Skeletal muscle tissue (tissue), 4 donors: ENCODE results near the gene CWH43. TPM values are rescaled to one million over a fixed set of nuclear protein-coding genes. Genes with fewer than 3 reads are reported as not detected.

Source experiments
- H3K27ac ChIP-seq: one replicate; pipeline ENCODE4 v1.7.0; 2013; ENCODE audit warnings: mild to moderate bottlenecking, low read depth, low read length, inconsistent platforms
- H3K27me3 ChIP-seq, 3 donors: one replicate each; pipeline ENCODE4 v1.7.0; 2013; ENCODE audit warnings: low read length in 3 of 3; ENCODE audit not compliant: control insufficient read depth in 3 of 3, insufficient read depth in 3 of 3
- H3K36me3 ChIP-seq, 3 donors: one replicate each; pipeline ENCODE4 v1.7.0; 2013; ENCODE audit warnings: low read length in 3 of 3; ENCODE audit not compliant: control insufficient read depth in 3 of 3, insufficient read depth in 3 of 3
- H3K4me1 ChIP-seq, 3 donors: one replicate each; pipeline ENCODE4 v1.7.0; 2013; ENCODE audit warnings: low read length in 3 of 3, mild to moderate bottlenecking in 3 of 3; ENCODE audit not compliant: control insufficient read depth in 3 of 3, insufficient read depth in 3 of 3
- H3K4me3 ChIP-seq, 3 donors: one replicate each; pipeline ENCODE4 v1.7.0; 2013; ENCODE audit warnings: low read length in 3 of 3
- H3K9ac ChIP-seq, 3 donors: one replicate each; pipeline ENCODE4 v1.7.0; 2013; ENCODE audit warnings: low read length in 3 of 3, mild to moderate bottlenecking in 3 of 3, moderate library complexity in 2 of 3, low read depth in 1 of 3
- H3K9me3 ChIP-seq, 3 donors: one replicate each; pipeline ENCODE4 v1.7.0; 2013; ENCODE audit warnings: low read length in 3 of 3; ENCODE audit not compliant: control insufficient read depth in 3 of 3
- total RNA-seq: library from RNA; depleted of rRNA; stranded (reverse); fragments of >200 nt; gene quantifications from one replicate; pipeline ENCODE4 v1.2.3, GENCODE V29; 2014
- donor health status: Osteomylitis.

CWH43 gene
- total RNA-seq, 1 donor from 2014 or later: not detected

- Histone ChIP-seq H3K4me3 (no peak overlapping the region), H3K9ac (no peak overlapping the region), H3K4me1 (no peaks in the 10 kb centered on the region), H3K27me3 (peaks cover 0 to 3% (median 0%) of the 10 kb centered on the region in 3 donors), H3K9me3 (no peaks in the 10 kb centered on the region), H3K27ac (no peak overlapping the region), H3K36me3 (no peaks in the 10 kb centered on the region)
Observed at GRCh38 chr4:48997962-48998361, 11.9 kb downstream of the CWH43 start.

GRCh38 chr4:48998440-48998839 is 12.4 kb downstream of the CWH43 start:
- H3K27me3 ChIP-seq: peaks cover 0 to 3% (median 0%) of the 10 kb centered on the region in 3 donors
- no peak overlapping the region for H3K4me3 ChIP-seq
- H3K27ac ChIP-seq: no peak overlapping the region
- H3K4me1 ChIP-seq: no peaks in the 10 kb centered on the region
- H3K36me3 ChIP-seq: no peaks in the 10 kb centered on the region
- H3K9me3 ChIP-seq: no peaks in the 10 kb centered on the region
- no peak overlapping the region for H3K9ac ChIP-seq

- Histone ChIP-seq H3K4me3 (no peak overlapping the region), H3K36me3 (no peaks in the 10 kb centered on the region), H3K27me3 (peaks cover 0 to 3% (median 0%) of the 10 kb centered on the region in 3 donors), H3K9me3 (no peaks in the 10 kb centered on the region), H3K27ac (no peak overlapping the region), H3K4me1 (no peaks in the 10 kb centered on the region), H3K9ac (no peak overlapping the region)
Observed at GRCh38 chr4:49000806-49001205, 14.7 kb downstream of the CWH43 start.

- Histone ChIP-seq H3K9me3 (peaks cover 0 to 2% (median 0%) of the 10 kb centered on the region in 3 donors), H3K36me3 (no peaks in the 10 kb centered on the region), H3K27ac (no peak overlapping the region), H3K9ac (no peak overlapping the region), H3K4me1 (no peaks in the 10 kb centered on the region), H3K4me3 (no peak overlapping the region), H3K27me3 (peaks cover 0 to 3% (median 0%) of the 10 kb centered on the region in 3 donors)
Observed at GRCh38 chr4:49002931-49003330, 16.9 kb downstream of the CWH43 start.

GRCh38 chr4:49018718-49019295 is 32.7 kb downstream of the CWH43 start:
- Histone ChIP-seq H3K4me1 (no peaks in the 10 kb centered on the region), H3K4me3 (no peak overlapping the region), H3K27me3 (no peaks in the 10 kb centered on the region), H3K9ac (no peak overlapping the region), H3K27ac (no peak overlapping the region), H3K36me3 (no peaks in the 10 kb centered on the region), H3K9me3 (peaks cover 0 to 2% (median 0%) of the 10 kb centered on the region in 3 donors)

GRCh38 chr4:49032440-49033161 is 46.5 kb downstream of the CWH43 start:
- Histone ChIP-seq H3K4me1 (no peaks in the 10 kb centered on the region), H3K4me3 (no peak overlapping the region), H3K27me3 (no peaks in the 10 kb centered on the region), H3K9me3 (no peaks in the 10 kb centered on the region), H3K27ac (no peak overlapping the region), H3K36me3 (no peaks in the 10 kb centered on the region), H3K9ac (no peak overlapping the region)

- no peak overlapping the region for H3K27ac ChIP-seq
- no peaks in the 10 kb centered on the region for H3K36me3 ChIP-seq
- no peak overlapping the region for H3K9ac ChIP-seq
- no peaks in the 10 kb centered on the region for H3K27me3 ChIP-seq
- no peaks in the 10 kb centered on the region for H3K4me1 ChIP-seq
- H3K4me3 ChIP-seq: no peak overlapping the region
- H3K9me3 ChIP-seq: no peaks in the 10 kb centered on the region
Observed at GRCh38 chr4:49036528-49036927, 50.5 kb downstream of the CWH43 start.

GRCh38 chr4:49044270-49044669 is 58.2 kb downstream of the CWH43 start:
- Histone ChIP-seq H3K27ac (no peak overlapping the region), H3K9me3 (no peaks in the 10 kb centered on the region), H3K4me3 (no peak overlapping the region), H3K36me3 (no peaks in the 10 kb centered on the region), H3K27me3 (no peaks in the 10 kb centered on the region), H3K9ac (no peak overlapping the region), H3K4me1 (no peaks in the 10 kb centered on the region)

GRCh38 chr4:49058306-49058705 is 72.2 kb downstream of the CWH43 start:
- Histone ChIP-seq H3K4me1 (no peaks in the 10 kb centered on the region), H3K36me3 (no peaks in the 10 kb centered on the region), H3K9me3 (peaks cover 2 to 7% (median 2%) of the 10 kb centered on the region in 3 donors), H3K4me3 (no peak overlapping the region), H3K27me3 (no peaks in the 10 kb centered on the region), H3K27ac (no peak overlapping the region), H3K9ac (no peak overlapping the region)

- H3K9ac ChIP-seq: no peak overlapping the region
- H3K4me3 ChIP-seq: no peak overlapping the region
- no peaks in the 10 kb centered on the region for H3K27me3 ChIP-seq
- no peak overlapping the region for H3K27ac ChIP-seq
- no peaks in the 10 kb centered on the region for H3K4me1 ChIP-seq
- peaks cover 0 to 2% (median 0%) of the 10 kb centered on the region in 3 donors for H3K9me3 ChIP-seq
- no peaks in the 10 kb centered on the region for H3K36me3 ChIP-seq
Observed at GRCh38 chr4:49063670-49064069, 77.6 kb downstream of the CWH43 start.
